Mucosa of stomach (tissue), 1 donor: ENCODE results near the gene NDUFV2.
A peak's percentile ranks its signal among the peaks of the same experiment; 100 is the strongest.

Source experiments
- H3K27me3 ChIP-seq: one replicate; pipeline ENCODE4 v1.7.0; 2013; ENCODE audit warnings: mild to moderate bottlenecking, low read length; ENCODE audit not compliant: control insufficient read depth, insufficient read depth
- H3K36me3 ChIP-seq: one replicate; pipeline ENCODE4 v1.7.0; 2013; ENCODE audit warnings: low read length; ENCODE audit not compliant: control insufficient read depth, insufficient read depth
- H3K4me1 ChIP-seq: one replicate; pipeline ENCODE4 v1.7.0; 2013; ENCODE audit warnings: mild to moderate bottlenecking, low read length; ENCODE audit not compliant: control insufficient read depth, insufficient read depth
- H3K4me3 ChIP-seq: one replicate; pipeline ENCODE4 v1.7.0; 2013; ENCODE audit warnings: low read length
- H3K9ac ChIP-seq: one replicate; pipeline ENCODE4 v1.7.0; 2013; ENCODE audit warnings: mild to moderate bottlenecking, low read length, moderate library complexity
- H3K9me3 ChIP-seq: one replicate; pipeline ENCODE4 v1.7.0; 2013; ENCODE audit warnings: mild to moderate bottlenecking, low read length, moderate library complexity; ENCODE audit not compliant: control insufficient read depth
- donor health status: Pancreatic carcinoma.

NDUFV2 gene

GRCh38 chr18:9102508-9103375 is at the start of gene NDUFV2:
Gene NDUFV2, plus strand, starts transcription at chr18:9102699. Its CDS starts 45 bp downstream, at chr18:9102744.
- H3K4me3 ChIP-seq = peak within 1 kb of the TSS; percentile 78
- no peaks in the 10 kb centered on the region for H3K27me3 ChIP-seq
- no peaks in the 10 kb centered on the region for H3K36me3 ChIP-seq
- no peaks in the 10 kb centered on the region for H3K9me3 ChIP-seq
- peaks cover 34% of the 10 kb centered on the region for H3K4me1 ChIP-seq
- peak within 1 kb of the TSS; percentile 92 for H3K9ac ChIP-seq

GRCh38 chr18:9053814-9054213 is 48.7 kb upstream of the NDUFV2 start:
- Histone ChIP-seq H3K9me3 (peaks cover 5% of the 10 kb centered on the region), H3K4me3 (no peak overlapping the region), H3K36me3 (no peaks in the 10 kb centered on the region), H3K27me3 (no peaks in the 10 kb centered on the region), H3K9ac (no peak overlapping the region), H3K4me1 (no peaks in the 10 kb centered on the region)

GRCh38 chr18:9055185-9055584 is 47.3 kb upstream of the NDUFV2 start:
- Histone ChIP-seq H3K4me1 (no peaks in the 10 kb centered on the region), H3K4me3 (no peak overlapping the region), H3K27me3 (no peaks in the 10 kb centered on the region), H3K9ac (no peak overlapping the region), H3K9me3 (peaks cover 5% of the 10 kb centered on the region), H3K36me3 (no peaks in the 10 kb centered on the region)

- Histone ChIP-seq H3K27me3 (no peaks in the 10 kb centered on the region), H3K4me3 (no peak overlapping the region), H3K4me1 (no peaks in the 10 kb centered on the region), H3K9me3 (peaks cover 5% of the 10 kb centered on the region), H3K36me3 (no peaks in the 10 kb centered on the region), H3K9ac (no peak overlapping the region)
These were observed 46.9 kb upstream of the NDUFV2 start for GRCh38 chr18:9055626-9056025.

GRCh38 chr18:9057646-9058045 is 44.9 kb upstream of the NDUFV2 start:
- Histone ChIP-seq H3K4me1 (no peaks in the 10 kb centered on the region), H3K9me3 (peaks cover 5% of the 10 kb centered on the region), H3K9ac (no peak overlapping the region)

GRCh38 chr18:9058406-9058805 is 44.1 kb upstream of the NDUFV2 start:
- Histone ChIP-seq H3K36me3 (no peaks in the 10 kb centered on the region), H3K9ac (no peak overlapping the region), H3K4me3 (no peak overlapping the region), H3K27me3 (no peaks in the 10 kb centered on the region), H3K4me1 (no peaks in the 10 kb centered on the region), H3K9me3 (no peaks in the 10 kb centered on the region)

More at GRCh38 chr18:9057646-9058045, 44.9 kb upstream of the NDUFV2 start:
- H3K27me3 ChIP-seq = no peaks in the 10 kb centered on the region
- no peaks in the 10 kb centered on the region for H3K36me3 ChIP-seq
- H3K4me3 ChIP-seq = no peak overlapping the region

GRCh38 chr18:9062418-9062751 is 40.1 kb upstream of the NDUFV2 start:
- H3K9me3 ChIP-seq = no peaks in the 10 kb centered on the region
- H3K4me3 ChIP-seq = no peak overlapping the region
- H3K27me3 ChIP-seq = no peaks in the 10 kb centered on the region
- no peaks in the 10 kb centered on the region for H3K36me3 ChIP-seq
- no peak overlapping the region for H3K9ac ChIP-seq
- H3K4me1 ChIP-seq = no peaks in the 10 kb centered on the region

- Histone ChIP-seq H3K9ac (no peak overlapping the region), H3K9me3 (no peaks in the 10 kb centered on the region), H3K27me3 (no peaks in the 10 kb centered on the region), H3K4me3 (no peak overlapping the region), H3K4me1 (no peaks in the 10 kb centered on the region), H3K36me3 (no peaks in the 10 kb centered on the region)
These were observed 36.6 kb upstream of the NDUFV2 start for GRCh38 chr18:9065864-9066263.

- no peak overlapping the region for H3K4me3 ChIP-seq
- H3K9me3 ChIP-seq = no peaks in the 10 kb centered on the region
- H3K36me3 ChIP-seq = no peaks in the 10 kb centered on the region
- H3K27me3 ChIP-seq = no peaks in the 10 kb centered on the region
- H3K9ac ChIP-seq = no peak overlapping the region
- no peaks in the 10 kb centered on the region for H3K4me1 ChIP-seq
These were observed 36.1 kb upstream of the NDUFV2 start for GRCh38 chr18:9066358-9066757.

- H3K4me3 ChIP-seq = no peak overlapping the region
- H3K27me3 ChIP-seq = no peaks in the 10 kb centered on the region
These were observed 35.6 kb upstream of the NDUFV2 start for GRCh38 chr18:9066817-9067306.

GRCh38 chr18:9067823-9068222 is 34.7 kb upstream of the NDUFV2 start:
- Histone ChIP-seq H3K9ac (no peak overlapping the region), H3K27me3 (no peaks in the 10 kb centered on the region), H3K4me3 (no peak overlapping the region), H3K36me3 (no peaks in the 10 kb centered on the region), H3K4me1 (no peaks in the 10 kb centered on the region), H3K9me3 (no peaks in the 10 kb centered on the region)

More at GRCh38 chr18:9066817-9067306, 35.6 kb upstream of the NDUFV2 start:
- no peaks in the 10 kb centered on the region for H3K36me3 ChIP-seq
- H3K4me1 ChIP-seq = no peaks in the 10 kb centered on the region
- no peaks in the 10 kb centered on the region for H3K9me3 ChIP-seq
- H3K9ac ChIP-seq = no peak overlapping the region

GRCh38 chr18:9068346-9068745 is 34.2 kb upstream of the NDUFV2 start:
- Histone ChIP-seq H3K4me1 (no peaks in the 10 kb centered on the region), H3K36me3 (no peaks in the 10 kb centered on the region), H3K9me3 (no peaks in the 10 kb centered on the region), H3K27me3 (no peaks in the 10 kb centered on the region), H3K9ac (no peak overlapping the region), H3K4me3 (no peak overlapping the region)
